ENCODE measurements around the gene NPFF.
"Not testable (repeated sequence)": the region's sequence is repeated elsewhere in the genome, so short reads cannot be mapped to it uniquely, and the experiment has no call there.

The NPFF gene

DNA sequence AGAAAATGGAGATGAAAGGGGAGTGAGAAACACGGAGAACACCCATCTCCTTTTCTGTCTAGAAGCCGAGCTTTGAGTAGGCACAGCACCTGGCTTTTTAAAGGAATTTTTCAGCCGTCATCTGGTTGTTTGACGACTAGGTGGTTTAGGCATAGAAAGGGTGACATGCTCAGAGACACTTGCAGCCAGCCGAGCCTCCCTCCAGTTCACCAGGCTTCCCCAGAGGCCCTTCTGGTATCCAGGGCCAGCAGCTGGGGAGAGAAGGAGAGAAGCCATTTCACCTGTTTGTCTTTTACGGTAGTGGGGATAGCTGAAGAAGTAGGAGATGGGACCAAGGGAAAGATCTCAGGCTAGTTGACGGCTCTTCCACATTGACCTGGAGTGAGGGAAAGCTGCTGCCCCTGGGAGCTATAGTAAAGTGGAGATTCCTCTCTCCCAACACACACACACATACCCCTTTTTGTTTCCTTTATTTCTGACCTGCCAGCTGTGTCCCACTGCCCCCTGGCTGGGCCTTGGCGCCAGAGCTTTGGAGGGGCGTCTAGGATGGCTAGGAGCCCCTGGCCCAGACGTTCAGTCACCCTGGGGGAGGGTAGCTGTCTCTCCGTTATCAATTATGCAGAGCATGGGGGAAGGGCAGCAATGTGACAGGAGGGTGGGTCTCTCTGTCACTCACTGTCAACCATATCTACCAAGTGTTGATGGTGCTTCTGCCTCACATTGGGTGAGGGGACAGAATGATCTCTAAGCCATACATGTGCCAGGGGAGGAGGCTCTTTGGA, 13.5 kb downstream of the NPFF start:
- no peak for ATAC-seq

DNA sequence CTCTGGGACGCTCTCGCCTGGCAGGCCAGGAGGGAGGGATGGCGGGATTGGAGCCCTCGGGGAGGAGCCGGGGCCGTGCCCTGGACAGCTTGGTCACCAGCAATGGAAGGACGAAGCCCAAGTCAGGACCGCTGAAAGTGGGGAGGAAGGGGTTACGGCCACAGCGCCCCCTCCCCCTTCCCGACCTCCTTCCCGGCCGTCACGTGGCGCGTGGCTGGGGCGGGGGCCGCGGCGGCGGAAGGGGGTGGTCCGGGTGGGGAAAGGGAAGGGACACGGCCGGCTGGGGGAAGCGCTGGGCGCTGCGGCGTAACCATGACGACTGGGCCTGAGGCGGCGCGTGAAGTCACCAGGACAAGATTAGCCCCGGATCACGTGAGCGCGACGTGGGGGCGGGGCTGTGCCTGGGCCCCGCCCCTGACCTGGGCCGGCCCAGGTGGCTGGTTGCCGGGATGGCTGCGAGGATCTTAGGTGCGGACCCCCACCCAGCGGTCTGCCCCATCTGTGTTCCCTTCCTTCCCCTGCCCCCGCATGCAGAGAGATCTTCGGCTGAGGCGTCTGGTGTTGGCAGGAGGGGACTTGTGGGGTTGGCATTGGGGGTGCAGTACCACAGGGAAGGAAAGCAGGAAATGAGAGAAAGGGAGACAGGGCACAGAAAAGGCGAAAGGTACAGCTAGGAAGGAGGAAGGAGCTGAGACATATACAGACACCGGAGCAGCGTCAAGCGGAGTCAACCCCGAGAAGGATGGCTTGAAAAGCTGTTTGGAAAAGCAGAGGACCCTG, 14.3 kb downstream of the NPFF start:
- ATAC-seq = peak; percentile 95

DNA sequence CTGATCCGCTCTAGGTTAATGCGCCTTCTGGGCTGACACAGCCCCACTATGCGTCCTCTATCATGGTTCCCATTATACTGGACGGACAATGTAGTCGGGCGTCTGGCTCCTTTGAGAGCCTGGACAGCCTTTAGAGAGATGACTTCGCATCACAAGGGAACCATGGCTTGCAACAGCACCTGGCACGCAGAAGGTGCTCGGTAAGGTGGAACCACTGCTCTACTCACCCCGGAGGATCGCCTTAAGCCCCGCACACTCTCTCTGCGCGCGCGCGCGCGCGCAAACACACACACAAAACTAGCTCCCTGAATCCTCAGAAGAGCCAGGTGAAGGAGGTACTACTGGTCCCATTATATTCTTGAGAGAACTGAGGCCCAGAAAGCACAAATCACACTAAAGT, 15.1 kb downstream of the NPFF start:
- no peak for ATAC-seq

DNA sequence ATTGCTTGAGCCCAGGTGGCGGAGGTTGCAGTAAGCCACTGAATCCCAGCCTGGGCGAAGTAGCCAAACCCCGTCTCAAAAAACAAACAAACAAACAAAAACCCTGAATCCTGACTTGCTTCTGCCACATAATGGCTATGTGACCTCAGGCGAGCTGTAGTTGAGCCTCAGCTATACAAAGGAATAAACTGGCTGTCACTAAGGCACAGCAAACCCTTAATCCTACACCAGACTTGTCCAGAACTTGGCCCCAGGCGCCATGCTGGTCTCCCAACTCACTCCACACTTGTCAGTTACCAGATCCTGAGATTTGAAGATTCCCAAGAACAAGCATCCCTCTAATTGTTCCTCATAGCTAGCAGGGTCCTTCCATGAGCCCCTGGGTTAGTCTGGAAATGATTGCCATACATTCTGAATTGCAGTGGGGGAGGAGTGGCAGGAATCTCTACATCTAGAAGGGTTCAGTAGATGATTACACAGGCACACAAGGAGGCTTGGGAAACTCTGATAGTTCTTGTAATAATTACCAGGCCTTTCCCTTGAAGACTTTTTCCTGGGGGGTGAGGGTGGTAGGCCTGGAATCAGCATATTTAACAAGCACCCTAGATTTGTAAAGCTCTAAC, 17.9 kb downstream of the NPFF start:
- ATAC-seq = no peak

DNA sequence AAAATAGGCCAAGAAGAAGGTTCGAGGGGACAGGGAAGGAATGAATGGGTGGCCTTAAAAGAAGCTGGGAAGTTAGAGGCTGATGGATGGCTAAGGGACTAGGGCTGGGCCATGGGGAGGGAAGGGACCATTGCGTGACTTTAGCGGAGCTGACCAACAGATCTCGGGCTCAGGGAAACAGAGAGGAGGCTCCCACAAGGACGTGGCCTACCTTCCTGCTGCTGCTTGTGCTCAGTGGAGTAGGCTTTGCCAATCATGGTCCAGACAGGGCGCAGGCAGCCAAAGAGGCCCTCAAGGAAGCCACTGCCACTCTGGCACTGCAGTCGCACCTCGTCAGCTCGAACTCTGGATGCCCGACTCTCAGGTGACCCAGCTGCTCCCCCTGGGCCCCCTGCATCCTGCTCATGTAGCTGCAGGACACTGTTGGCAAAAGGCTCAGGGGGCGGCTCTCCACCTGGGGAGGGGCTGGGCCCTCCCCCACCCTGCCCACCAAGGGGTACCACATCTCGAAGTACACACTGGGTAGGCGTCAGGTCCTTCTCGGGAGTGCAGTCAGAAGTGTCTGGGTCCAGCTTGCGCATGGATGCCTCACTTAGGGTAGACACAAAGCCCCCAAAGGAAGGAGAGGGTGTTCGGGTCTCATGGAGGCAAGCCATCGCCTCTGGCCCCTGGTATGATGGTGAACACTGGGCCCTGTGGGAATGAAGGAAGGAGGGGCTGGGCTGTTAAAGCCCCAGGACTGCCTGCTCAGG, 20.4 kb downstream of the NPFF start:
- ATAC-seq = no peak

DNA sequence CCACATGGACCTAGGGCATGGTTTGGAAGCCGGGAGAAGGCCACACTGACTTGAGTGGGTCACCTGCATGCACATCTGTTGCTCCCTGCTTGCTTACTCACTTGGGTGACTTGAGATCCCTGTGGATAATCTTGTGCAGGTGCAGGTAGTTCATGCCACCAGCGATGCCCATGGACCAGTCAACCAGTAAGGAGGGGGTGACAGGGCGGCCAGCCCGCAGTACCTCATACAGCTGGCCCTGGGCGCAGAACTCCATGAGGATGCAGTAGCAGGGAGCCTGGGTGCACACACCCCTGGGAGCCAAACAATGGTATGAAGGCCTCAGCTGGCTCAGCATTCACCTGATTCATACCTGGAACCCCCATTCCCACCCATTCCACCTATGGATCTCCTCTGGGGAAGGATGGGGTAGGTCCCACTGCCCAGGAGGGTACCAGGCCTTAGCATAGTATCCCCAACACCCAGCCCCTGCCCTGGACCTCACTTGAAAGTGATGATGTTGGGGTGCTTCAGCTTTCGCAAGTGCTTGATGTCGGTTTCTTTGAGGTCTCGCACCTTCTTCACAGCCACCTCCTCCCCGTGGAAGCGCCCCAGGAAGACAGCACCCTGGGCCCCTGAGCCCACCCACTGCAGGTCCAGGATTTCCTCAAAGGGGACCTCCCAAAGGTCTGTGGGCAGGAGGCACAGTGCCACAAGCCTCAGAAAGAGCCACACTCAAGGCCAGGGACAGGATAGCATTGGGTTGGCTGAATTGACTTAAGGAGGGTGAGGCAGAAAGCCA, 21.1 kb downstream of the NPFF start:
- no peak for ATAC-seq

DNA sequence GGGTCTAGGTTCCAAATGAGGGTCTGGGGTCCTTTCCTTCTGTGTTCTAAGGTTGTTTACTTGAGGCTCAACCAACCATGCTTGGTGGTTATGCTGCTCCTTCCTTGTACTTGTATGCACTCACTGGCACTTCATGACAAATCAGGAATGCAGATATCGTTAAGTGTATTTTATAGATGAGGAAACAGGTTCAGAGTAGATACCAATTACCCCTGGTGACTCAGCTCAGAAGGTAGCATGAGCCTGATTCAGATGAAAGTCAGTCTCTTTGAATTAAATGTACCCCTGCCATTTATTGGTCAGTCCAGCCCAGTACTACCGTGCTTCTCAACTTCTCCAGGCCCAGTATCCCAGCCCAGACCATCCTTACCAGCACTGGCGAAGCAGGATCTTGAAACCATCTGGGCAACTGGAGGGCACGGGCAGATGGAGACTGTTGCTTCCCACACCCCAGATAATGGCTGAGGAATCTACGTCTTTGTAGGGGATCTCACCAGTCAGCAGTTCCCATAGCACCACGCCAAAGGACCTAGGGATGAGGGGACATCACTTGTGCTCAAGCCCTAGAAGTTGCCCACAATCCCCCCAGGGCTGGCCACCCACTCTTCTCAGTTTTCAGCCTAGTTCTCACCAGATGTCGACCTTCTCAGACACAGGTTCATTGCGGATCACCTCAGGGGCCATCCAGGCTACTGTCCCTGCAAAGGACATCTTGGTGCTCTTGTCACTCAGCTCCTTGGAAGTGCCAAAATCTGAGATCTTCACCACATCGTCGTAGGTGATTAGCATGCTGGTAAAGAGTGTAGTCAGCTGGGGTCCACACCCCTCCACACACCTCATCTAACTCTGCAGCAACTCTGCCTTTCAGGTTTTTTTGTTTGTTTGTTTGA, 22.4 kb downstream of the NPFF start:
- no peak for ATAC-seq

DNA sequence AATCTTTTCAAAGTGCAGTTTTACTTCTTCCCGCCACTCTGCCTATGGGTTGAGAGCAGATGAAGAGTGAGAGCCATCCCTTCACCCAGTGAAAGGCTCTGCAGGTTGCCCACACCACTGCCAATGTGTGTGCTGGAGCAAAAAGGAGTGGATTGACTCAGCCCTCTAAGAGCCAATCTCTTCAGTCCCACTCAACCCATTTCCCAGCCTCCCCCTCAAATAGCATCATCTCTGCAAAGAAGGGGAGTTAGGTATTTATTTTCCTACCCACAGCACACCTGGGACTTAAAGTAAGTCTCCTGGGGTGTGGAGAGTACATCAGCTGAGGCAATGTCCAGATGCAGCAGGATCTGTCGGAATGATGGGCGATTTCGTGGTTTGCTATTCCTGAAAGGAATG, 23.3 kb downstream of the NPFF start:
- no peak for ATAC-seq

DNA sequence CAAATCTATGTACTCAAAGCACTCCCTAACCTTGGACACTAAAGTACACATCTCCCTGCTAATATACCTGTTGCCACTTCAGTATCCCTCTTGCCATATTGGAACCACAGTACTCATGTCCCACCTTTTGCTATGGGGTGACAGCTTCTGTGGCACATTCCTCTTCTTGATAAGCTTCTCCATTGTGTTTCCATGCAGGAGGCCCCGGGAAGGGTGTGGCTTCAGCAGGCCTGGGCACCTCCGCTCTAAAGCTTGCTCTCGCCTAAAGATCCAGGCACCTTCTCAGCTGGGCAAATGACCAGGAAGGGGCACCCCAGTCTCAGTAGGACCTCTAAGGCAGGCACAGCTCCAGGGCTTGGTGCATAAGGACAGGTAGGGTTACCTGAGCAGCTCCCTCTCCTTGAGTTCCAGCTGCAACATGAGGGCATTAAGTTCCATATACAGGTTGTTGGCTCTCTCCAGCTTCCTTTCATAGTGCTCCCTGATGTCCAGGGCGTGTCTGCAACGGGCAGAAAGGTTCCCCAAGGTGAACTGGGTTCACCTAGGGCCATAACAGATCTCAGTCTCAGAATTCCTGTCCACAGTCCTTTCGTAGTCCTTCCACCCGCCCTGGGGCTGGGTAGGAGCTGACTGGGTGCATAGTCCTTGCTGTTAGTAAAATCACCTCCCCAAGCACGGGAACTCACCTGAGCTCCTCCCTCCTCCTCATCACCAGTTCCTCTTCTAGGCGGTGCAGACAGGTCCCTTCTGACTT, 23.9 kb downstream of the NPFF start:
- no peak for ATAC-seq

DNA sequence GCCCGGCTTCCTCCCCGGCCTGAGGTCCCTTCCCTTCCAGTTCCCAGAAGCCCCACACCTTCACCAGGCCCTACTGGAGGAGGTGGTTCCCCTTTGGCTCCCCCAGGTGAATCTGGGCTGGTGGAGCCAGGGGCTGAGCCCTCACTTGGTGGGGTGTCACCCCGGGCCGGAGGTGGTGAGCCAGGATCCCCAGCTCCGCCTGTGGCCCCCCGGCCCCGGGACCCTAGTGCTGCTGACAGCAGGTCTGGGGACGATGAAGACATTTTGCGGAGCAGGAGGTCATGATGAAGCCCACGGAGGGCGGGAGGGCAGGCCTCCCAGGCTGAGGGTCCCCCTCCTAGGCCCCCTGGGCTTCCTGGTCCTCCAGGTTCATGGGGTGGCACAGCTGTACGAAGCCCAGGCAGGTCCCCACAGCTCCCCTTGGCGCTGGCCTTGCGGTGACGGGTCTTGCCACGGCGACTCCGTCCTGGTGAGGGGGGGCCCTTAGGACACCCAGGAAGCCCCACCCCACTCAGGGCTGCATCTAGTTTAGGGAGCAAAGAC, 24.6 kb downstream of the NPFF start:
- no peak for ATAC-seq

DNA sequence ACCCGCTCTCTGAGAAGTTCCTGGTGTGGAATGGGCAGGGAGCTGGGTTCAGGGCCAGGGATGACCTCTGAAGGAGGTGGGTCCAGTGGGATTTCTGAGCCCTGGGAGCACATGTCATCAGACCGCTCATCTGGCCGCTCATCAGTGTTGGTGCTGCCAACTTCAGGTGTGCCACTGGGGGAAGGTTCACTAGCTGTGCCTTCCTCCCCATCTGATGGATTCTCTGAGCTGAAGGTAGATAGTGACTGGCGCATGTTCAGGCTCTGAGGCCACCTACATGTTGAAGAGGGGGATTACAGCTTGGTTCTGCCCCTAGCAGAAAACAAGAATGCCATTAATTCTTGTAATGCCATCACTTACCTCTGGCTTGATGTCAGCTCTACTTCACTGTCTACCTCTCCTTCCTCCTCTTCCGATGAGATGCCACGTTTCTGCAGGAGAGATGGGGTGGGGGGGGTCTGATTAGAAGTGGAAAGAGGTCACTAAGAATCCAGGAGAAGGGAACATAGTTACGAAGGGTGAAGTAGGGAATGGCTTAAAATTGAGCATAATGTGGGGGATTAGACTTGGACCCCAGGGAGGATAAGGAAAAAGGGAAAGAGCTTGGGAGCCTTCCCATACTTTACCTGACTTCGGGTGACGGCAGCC, 25.2 kb downstream of the NPFF start:
- ATAC-seq = peak in 1 of 2 donors; percentile 30

DNA sequence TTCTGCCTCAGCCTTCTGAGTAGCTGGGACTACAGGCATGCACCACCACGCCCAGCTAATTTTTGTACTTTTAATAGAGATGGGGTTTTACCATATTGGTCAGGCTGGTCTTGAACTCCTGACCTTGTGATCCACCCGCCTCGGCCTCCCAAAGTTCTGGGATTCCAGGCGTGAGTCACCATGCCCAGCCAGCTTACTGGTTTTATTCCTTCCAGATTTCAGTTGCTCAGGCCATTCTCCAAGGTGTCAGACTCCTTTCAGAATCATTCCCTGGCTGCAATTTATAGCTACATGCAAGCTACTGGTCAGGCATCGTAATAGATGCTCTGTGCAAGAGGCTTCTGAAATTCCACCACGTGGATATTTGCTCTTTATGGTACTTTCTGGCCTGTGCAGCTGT, 25.8 kb downstream of the NPFF start:
- not testable (repeated sequence) for ATAC-seq

DNA sequence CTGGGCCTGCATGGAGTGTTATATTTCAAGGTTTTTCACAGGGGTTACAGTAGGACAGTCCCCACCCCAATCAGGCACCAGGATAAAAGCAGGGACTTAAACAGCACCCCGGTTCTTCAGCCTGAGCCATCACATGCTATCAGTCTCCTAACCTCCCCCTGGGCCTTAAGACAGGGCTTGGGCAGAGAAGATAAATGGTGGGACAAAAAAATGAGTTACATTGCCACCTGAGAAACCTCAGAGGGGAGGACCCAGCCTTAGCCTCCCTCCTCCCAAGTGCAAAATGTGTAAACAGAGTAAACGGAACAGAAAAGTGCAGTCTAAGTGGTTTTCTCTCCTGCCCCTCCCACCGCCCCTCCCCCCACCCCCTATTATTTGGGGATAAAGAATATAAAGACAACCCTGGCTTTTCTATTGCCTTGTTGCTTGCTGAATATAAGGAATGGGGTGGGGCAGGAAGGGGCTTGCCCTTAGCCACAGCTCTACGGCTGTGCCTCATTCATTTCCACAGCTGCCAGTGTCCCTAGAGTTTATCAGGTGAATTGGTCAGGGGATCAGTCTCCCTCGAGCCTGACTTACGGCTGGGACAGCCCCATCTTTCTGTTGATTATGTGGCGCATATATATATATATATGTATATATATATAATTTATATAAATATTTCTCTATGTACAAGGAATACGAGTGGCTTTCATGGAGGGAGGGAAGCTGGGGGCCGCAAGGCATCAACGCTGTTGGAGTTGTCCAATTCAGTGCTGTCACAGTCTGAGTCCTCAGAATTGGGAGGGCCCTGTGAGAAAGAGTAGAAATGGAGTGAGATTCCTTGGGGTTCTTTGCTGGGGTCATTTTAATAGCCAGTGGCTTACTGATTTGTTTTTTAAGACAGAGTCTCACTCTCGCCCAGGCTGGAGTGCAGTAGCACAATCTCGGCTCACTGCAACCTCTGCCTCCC, 26.5 kb downstream of the NPFF start:
- no peak for ATAC-seq

DNA sequence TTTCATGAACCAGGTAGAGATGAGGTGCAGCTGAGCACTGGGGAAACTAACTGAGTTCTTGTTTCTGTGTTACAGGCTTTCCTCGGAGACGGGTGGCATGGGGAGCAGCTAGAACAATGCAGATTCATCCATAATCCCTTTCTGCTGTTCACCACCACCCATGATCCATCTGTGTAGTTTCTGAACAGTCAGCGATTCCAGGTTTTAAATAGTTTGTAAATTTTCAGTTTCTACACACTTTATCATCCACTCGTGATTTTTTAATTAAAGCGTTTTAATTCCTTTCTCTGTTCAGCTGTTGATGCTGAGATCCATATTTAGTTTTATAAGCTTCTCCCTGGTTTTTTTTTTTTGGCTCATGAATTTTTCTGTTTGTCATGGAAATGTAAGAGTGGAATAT, 28.0 kb downstream of the NPFF start:
- no peak for ATAC-seq

DNA sequence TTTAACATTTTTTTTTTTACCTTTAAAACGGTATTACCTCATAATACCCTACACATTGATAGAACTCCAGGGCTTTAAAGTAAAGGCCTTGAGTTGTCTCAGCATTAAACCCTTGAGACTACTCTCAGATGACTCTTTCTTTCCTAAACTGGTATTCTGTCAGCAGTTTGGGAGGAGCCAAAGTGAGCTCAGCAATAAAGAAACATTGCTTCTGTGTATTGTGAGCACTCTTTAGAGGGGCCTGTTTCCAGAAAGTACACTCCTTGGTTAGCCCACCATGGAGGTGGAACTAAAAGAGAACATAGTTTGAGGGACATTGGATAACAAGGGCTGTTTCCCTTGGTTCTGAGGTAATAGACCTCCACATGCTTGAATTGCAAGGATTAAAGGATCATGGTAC, 28.4 kb downstream of the NPFF start:
- ATAC-seq = peak in 1 of 2 donors; percentile 33

DNA sequence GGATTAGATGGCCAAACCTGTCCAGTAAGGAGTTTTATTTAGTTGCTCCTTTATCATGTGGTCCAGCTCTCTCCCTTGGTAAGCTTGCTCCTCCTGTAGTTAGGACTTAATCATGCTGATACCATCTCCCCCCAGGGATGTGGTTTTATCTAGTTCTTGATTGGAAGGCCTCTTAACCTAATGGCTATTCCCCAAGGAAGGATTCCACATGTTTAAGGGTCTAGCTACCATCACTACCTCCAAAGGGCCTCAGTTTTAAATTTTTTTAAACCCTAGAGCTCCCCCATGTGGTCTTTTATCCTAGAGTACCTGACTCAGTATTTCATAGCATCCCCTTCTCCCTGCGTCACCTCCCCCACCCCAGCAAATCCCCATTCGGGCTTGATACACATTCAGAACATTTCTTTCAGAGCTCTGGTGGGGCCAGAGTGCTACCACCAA, 30.5 kb downstream of the NPFF start:
- ATAC-seq = peak; percentile 27 to 42

DNA sequence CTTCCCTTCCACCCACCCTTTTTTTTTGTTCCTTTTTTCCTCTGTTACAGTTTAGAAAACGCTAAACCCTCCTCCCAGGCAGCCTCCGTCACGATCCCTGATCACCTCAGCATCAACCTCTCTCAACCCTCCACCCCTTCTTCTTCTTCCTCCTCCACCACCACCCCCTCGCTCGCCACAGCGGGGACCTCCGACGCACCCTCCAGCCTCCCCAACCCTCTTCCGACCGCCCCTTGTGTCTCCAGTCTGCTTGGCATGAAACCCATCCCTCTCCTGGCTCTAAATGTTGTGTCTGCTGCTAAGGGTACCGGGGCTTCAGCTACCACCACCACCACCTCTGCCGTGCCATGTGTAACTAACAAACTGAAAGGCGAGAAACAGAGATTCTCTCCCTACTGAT, 32.5 kb downstream of the NPFF start:
- ATAC-seq = no peak

DNA sequence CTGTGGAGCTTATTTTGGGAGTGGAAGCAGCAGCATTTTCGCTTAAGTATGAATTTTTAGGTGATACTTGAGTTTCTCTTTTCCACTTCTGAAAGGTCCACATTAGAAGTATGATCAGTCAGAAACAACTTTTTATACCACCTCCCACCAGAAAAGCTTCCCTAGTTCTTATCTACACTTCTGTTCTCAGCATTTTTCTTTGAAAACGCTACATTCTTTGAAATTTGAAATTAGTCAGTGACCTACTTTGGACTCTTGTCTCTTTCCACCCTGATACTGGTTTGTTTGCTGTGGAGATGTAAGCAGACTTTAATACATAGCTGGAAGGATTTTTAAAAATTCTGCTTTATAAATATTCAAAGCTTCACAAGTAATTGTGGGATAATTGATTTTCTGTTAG, 33.2 kb downstream of the NPFF start:
- no peak for ATAC-seq
